ENCODE data around the gene TTC9B.

Gene TTC9B

GRCh38 chr19:40246292-40247073, 28.3 kb upstream of the TTC9B start:
- no peak overlapping the region for H3K4me3 ChIP-seq (ENCODE audit: low read depth, low read length)
- CTCF ChIA-PET, result interaction anchor here (1.2 to 1.3 kb wide), 3 partner anchors 22 to 107 kb away, joined by 3 to 6 read pairs (median 5); no protein-coding TSS in a partner anchor
- DNase-seq (ENCODE audit: low read depth, low spot score), result no peak
- POLR2A ChIA-PET, result no interaction called here
- no peak for TF ChIP-seq CTCF (IDR thresholded peaks at IDR 0.05; ENCODE audit: insufficient read depth, low read length, missing control alignments)

- ChIA-PET CTCF (interaction anchor here (0.6 kb wide), 1 partner anchor 14 kb away, joined by 3 read pairs; no protein-coding TSS in a partner anchor), POLR2A (no interaction called here)
- no peak for DNase-seq (ENCODE audit: low read depth, low spot score)
- TF ChIP-seq CTCF (IDR thresholded peaks at IDR 0.05; ENCODE audit: insufficient read depth, low read length, missing control alignments), result no peak
- H3K4me3 ChIP-seq (ENCODE audit: low read depth, low read length), result no peak overlapping the region
Measured at GRCh38 chr19:40245506-40246128, 27.4 kb upstream of the TTC9B start.

- no peak overlapping the region for H3K4me3 ChIP-seq (ENCODE audit: low read depth, low read length)
- no peak for TF ChIP-seq CTCF (IDR thresholded peaks at IDR 0.05; ENCODE audit: insufficient read depth, low read length, missing control alignments)
- DNase-seq (ENCODE audit: low read depth, low spot score), result no peak
- ChIA-PET POLR2A (no interaction called here), CTCF (no interaction called here)
Measured at GRCh38 chr19:40244579-40245317, 26.6 kb upstream of the TTC9B start.

- CTCF ChIA-PET, result interaction anchor here (0.9 to 1.0 kb wide), 2 partner anchors 26 to 103 kb away, joined by 3 read pairs; no protein-coding TSS in a partner anchor
- no peak overlapping the region for H3K4me3 ChIP-seq (ENCODE audit: low read depth, low read length)
- POLR2A ChIA-PET, result no interaction called here
- DNase-seq (ENCODE audit: low read depth, low spot score), result no peak
- no peak for TF ChIP-seq CTCF (IDR thresholded peaks at IDR 0.05; ENCODE audit: insufficient read depth, low read length, missing control alignments)
Measured at GRCh38 chr19:40243181-40243580, 25.0 kb upstream of the TTC9B start.

GRCh38 chr19:40242480-40242879, 24.3 kb upstream of the TTC9B start:
- ChIA-PET POLR2A (no interaction called here), CTCF (interaction anchor here (0.9 kb wide), 1 partner anchor 103 kb away, joined by 3 read pairs; no protein-coding TSS in a partner anchor)
- H3K4me3 ChIP-seq (ENCODE audit: low read depth, low read length), result no peak overlapping the region
- TF ChIP-seq CTCF (IDR thresholded peaks at IDR 0.05; ENCODE audit: insufficient read depth, low read length, missing control alignments), result no peak
- no peak for DNase-seq (ENCODE audit: low read depth, low spot score)

Data from AG04449 (cell line).